Thyroid gland (tissue), 4 donors: Measurements from ENCODE around the gene PPP2R3A.

Experiments used
- CTCF ChIP-seq, 6 experiments: fragments of 200-600 bp in 3 of 6; fragments of 450-650 bp in 3 of 6; sonication (generic) in 3 of 6; IDR thresholded peaks; one replicate each; pipeline ENCODE4 v1.5.1; 2016 to 2019; ENCODE audit warnings: antibody characterized with exemption in 6 of 6, mild to moderate bottlenecking in 2 of 6, inconsistent platforms in 1 of 6, moderate library complexity in 1 of 6
- POLR2A ChIP-seq, 2 donors: fragments of 450-650 bp; IDR thresholded peaks; one replicate each; pipeline ENCODE4 v1.6.1; 2017; ENCODE audit warnings: antibody characterized with exemption in 2 of 2, mild to moderate bottlenecking in 2 of 2, moderate library complexity in 1 of 2

GRCh38 chr3:136151219-136151618 lies 185.7 kb downstream of the PPP2R3A start:
- TF ChIP-seq CTCF (IDR thresholded peaks at IDR 0.05) (no peak), POLR2A (IDR thresholded peaks at IDR 0.05) (no peak)
